Measurements from ENCODE around the gene SNX27.

DNA sequence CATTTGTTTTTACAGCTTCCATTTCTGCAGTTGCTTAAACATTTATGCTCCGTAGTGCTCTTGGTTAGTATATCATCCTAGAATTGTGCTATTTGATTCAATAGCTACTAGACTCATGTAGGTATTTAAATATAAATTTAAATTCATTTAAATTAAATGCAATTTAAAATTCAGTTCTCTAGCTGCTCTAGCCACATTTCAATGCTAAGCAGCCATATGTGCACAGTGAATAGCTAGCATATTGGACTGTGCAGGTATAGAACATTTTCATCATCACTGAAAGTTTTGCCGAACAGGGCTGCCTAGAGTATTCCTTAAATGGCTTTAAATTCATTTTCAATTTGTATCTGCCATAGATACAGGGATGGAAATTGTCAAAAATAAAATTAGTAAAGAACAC, 72.3 kb downstream of the SNX27 start:
- TF ChIP-seq CTCF (conservative IDR thresholded peaks at IDR 0.05 in 1 of 2, IDR thresholded peaks at IDR 0.05 in 1 of 2; ENCODE audit: extremely low read depth in 1 of 2, insufficient read depth in 1 of 2, low read depth in 1 of 2, low read length in 2 of 2) (no peak), EZH2 (IDR thresholded peaks at IDR 0.05; ENCODE audit: borderline replicate concordance, low read length) (no peak)
